Lower leg skin (tissue), 4 donors: Measurements from ENCODE around the gene LMBR1. TPM values are rescaled to one million over a fixed set of nuclear protein-coding genes. Genes with fewer than 3 reads are reported as not detected.

ENCODE experiments used
- DNase-seq, 2 donors: peaks; one replicate each; pipeline ENCODE4 v3.0.0-alpha.2; 2019; ENCODE audit warnings: low spot score in 2 of 2
- H3K4me3 ChIP-seq: fragments of 200-600 bp; sonication (generic); 2 replicates; pipeline ENCODE4 v1.5.1; 2017; ENCODE audit warnings: mild to moderate bottlenecking, low read depth; ENCODE audit not compliant: poor library complexity, severe bottlenecking
- CTCF ChIP-seq, 3 donors: fragments of 450-650 bp; IDR thresholded peaks; one replicate each; pipeline ENCODE4 v1.5.1; 2016; ENCODE audit warnings: antibody characterized with exemption in 3 of 3, mild to moderate bottlenecking in 3 of 3, moderate library complexity in 2 of 3
- POLR2A ChIP-seq, 2 donors: fragments of 450-650 bp; IDR thresholded peaks; one replicate each; pipeline ENCODE4 v1.6.1; 2016 to 2017; ENCODE audit warnings: antibody characterized with exemption in 2 of 2, mild to moderate bottlenecking in 1 of 2, moderate library complexity in 1 of 2
- WGBS, 2 donors: methylation state at CpG; one replicate each; pipeline ENCODE4 v1.1.5; 2018; 5-methylcytosine and 5-hydroxymethylcytosine counted together
- intact Hi-C: fragments of 100-400 bp; cut with DNase I; formaldehyde crosslinking; loops from one replicate; pipeline ENCODE4 v1.15.0; 2023; ENCODE audit warnings: low total_unique reads
- total RNA-seq, 4 donors: library from RNA; depleted of rRNA; stranded (reverse); fragments of >200 nt; gene quantifications; one replicate each; pipeline ENCODE4 v1.1.0, GENCODE V29; 2016

The LMBR1 gene
- total RNA-seq, 4 donors from 2014 or later, result 44.1 to 67.0 (median 55.9) TPM

GRCh38 chr7:156842317-156842716, 50.7 kb downstream of the LMBR1 start:
- no peak for DNase-seq
- intact Hi-C loops, result no loop called here
- WGBS, 2 donors, result 91 to 93% methylated on average over 5 of the region's 5 CpGs
- H3K4me3 ChIP-seq, result no peak overlapping the region
- TF ChIP-seq POLR2A (IDR thresholded peaks at IDR 0.05) (no peak), CTCF (IDR thresholded peaks at IDR 0.05) (no peak)

DNA sequence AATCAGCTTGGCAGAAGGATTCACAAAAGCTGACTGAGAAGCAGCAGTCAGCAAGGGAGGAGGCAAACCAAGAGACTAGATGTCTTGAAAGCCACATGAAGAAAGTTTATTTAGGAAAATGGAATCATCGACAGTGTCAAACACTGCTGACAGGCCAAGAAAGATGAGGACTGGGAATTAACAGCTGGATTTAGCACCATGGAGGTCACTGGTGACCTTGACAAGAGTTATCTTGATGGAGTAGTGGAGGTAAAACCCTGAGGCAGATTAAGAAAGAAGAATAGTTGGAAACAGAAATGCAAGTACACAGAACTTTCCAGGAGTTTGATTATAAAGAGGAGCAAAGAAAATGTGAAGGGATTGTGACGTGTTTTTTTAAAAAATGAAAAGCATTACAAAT, 51.5 kb downstream of the LMBR1 start:
- no peak overlapping the region for H3K4me3 ChIP-seq
- intact Hi-C loops, result no loop called here
- DNase-seq, result no peak
- no peak for TF ChIP-seq CTCF (IDR thresholded peaks at IDR 0.05)
- no peak for TF ChIP-seq POLR2A (IDR thresholded peaks at IDR 0.05)
- WGBS, 2 donors, result 88 to 90% methylated on average over 2 of the region's 2 CpGs

DNA sequence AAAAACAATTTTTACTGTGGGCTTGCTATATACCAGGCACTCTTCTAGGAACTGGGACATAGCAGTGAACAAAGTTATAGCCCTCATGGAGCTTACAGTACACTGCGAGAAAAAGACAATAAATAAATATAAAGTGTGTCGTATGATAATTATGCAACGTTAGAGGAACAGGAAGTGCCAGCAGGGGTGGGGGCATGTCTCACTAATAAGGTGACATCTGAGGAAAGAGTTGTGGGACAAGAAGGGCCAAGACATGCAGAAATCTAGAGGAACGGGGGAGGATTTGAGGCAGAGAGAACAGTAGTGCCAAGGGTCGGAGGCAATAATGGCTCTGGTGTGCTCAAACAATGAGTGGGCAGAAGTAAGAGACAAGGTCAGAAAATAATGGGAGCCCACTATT, 52.8 kb downstream of the LMBR1 start:
- TF ChIP-seq CTCF (IDR thresholded peaks at IDR 0.05), result no peak
- TF ChIP-seq POLR2A (IDR thresholded peaks at IDR 0.05), result no peak
- no peak for DNase-seq
- intact Hi-C loops, result no loop called here
- H3K4me3 ChIP-seq, result no peak overlapping the region
- 82 to 85% methylated on average over 5 of the region's 5 CpGs for WGBS, 2 donors

GRCh38 chr7:156836443-156836842, 56.5 kb downstream of the LMBR1 start:
- WGBS, 2 donors, result 92 to 98% methylated on average over 3 of the region's 3 CpGs
- intact Hi-C loops, result no loop called here
- H3K4me3 ChIP-seq, result no peak overlapping the region
- no peak for TF ChIP-seq POLR2A (IDR thresholded peaks at IDR 0.05)
- TF ChIP-seq CTCF (IDR thresholded peaks at IDR 0.05), result no peak
- DNase-seq, result no peak

DNA sequence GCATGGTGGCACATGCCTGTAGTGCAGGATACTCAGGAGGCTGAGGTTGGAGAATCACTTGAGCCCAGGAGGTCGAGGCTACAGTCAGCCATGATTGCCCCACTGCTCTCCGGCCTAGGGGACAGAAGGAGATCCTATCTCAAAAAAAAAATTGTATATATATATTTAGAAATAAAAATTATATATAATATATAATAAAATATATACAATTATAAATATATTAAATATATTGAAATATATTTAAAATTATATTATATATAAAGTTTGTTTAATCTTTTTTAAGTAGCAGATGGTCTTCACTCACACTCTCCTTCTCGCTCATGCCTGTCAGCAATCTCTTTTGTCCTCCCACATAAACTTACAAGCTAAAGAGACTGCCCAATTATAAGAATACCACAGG, 58.5 kb downstream of the LMBR1 start:
- no peak overlapping the region for H3K4me3 ChIP-seq
- no peak for DNase-seq
- TF ChIP-seq POLR2A (IDR thresholded peaks at IDR 0.05), result no peak
- no peak for TF ChIP-seq CTCF (IDR thresholded peaks at IDR 0.05)
- intact Hi-C loops, result no loop called here
- WGBS, 2 donors, result 94 to 97% methylated on average over 3 of the region's 3 CpGs

GRCh38 chr7:156833312-156833711, 59.7 kb downstream of the LMBR1 start:
- WGBS, 2 donors, result 92% methylated on average over 4 of the region's 4 CpGs
- H3K4me3 ChIP-seq, result no peak overlapping the region
- TF ChIP-seq POLR2A (IDR thresholded peaks at IDR 0.05) (no peak), CTCF (IDR thresholded peaks at IDR 0.05) (no peak)
- DNase-seq, result no peak
- intact Hi-C loops, result no loop called here
